ENCODE data around the gene COL9A1. TPM values are rescaled to one million over a fixed set of nuclear protein-coding genes. Genes with fewer than 3 reads are reported as not detected.

The COL9A1 gene
- total and polyA plus RNA-seq, 2 donors (not counting 1 experiment from before 2014, with no cell fraction given) = not detected

Other genes with a start within 250 kb of the COL9A1 start
- 28.9 and 30.6 TPM in 2 replicates for gene FAM135A, start 110.4 kb upstream of the COL9A1 start, total RNA-seq
- gene FAM135A, start 110.4 kb upstream of the COL9A1 start, polyA plus RNA-seq = 3.9 and 6.4 TPM in 2 replicates

Data from B cell (primary cell).